Liver (tissue), 3 donors: ENCODE measurements around the gene COL4A1.

Source experiments
- SP1 ChIP-seq: IDR thresholded peaks from 2 replicates; pipeline ENCODE4 v1.6.1; 2018; ENCODE audit warnings: antibody characterized with exemption, mild to moderate bottlenecking
- TF ChIP-seq, protein P1 (sequence below): fragments of 150-350 bp; IDR thresholded peaks from 2 replicates; pipeline ENCODE4 v1.5.1; 2017; ENCODE audit warnings: improper control_type of control experiment, low read depth, low read length; ENCODE audit not compliant: missing input control
- TF ChIP-seq, protein P2 (sequence below): IDR thresholded peaks from 2 replicates; pipeline ENCODE4 v1.6.1; 2016; ENCODE audit warnings: antibody characterized with exemption
- TF ChIP-seq, protein P3 (sequence below): IDR thresholded peaks from 2 replicates; pipeline ENCODE4 v1.6.1; 2016; ENCODE audit warnings: antibody characterized with exemption, mild to moderate bottlenecking
- donor health status: healthy.
- donor health status: healthy.

DNA sequence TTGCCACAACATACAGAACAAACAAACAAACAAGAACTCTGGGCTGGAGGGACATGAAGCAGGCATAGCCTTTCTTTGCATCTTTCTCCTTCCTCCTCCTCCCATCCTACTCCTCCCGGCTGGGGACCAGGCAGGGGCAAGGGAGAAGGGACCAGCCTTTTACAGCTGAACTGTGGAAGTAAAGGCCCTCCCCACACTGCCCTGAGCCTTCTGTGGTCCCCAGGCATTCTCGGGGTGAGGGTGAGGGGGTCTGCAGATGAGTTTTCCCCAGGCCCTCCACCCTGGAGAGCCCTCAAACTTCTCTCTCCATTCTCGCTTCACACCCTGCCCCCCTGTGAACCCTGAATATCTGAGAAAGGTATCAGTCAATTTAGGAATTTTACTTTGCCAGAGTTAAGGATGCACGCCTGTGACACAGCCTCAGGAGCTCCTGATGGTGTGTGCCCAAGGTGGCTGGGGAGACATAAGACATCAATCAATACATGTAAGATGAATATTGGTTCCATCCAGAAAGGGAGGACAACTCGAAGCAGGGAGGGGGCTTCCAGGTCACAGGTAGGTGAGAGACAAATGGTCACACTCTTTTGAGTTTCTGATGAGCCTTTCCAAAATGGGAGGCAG lies 170.9 kb downstream of the COL4A1 start:
- TF ChIP-seq, protein P1, sequence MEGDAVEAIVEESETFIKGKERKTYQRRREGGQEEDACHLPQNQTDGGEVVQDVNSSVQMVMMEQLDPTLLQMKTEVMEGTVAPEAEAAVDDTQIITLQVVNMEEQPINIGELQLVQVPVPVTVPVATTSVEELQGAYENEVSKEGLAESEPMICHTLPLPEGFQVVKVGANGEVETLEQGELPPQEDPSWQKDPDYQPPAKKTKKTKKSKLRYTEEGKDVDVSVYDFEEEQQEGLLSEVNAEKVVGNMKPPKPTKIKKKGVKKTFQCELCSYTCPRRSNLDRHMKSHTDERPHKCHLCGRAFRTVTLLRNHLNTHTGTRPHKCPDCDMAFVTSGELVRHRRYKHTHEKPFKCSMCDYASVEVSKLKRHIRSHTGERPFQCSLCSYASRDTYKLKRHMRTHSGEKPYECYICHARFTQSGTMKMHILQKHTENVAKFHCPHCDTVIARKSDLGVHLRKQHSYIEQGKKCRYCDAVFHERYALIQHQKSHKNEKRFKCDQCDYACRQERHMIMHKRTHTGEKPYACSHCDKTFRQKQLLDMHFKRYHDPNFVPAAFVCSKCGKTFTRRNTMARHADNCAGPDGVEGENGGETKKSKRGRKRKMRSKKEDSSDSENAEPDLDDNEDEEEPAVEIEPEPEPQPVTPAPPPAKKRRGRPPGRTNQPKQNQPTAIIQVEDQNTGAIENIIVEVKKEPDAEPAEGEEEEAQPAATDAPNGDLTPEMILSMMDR: no peak
- TF ChIP-seq, protein P2, sequence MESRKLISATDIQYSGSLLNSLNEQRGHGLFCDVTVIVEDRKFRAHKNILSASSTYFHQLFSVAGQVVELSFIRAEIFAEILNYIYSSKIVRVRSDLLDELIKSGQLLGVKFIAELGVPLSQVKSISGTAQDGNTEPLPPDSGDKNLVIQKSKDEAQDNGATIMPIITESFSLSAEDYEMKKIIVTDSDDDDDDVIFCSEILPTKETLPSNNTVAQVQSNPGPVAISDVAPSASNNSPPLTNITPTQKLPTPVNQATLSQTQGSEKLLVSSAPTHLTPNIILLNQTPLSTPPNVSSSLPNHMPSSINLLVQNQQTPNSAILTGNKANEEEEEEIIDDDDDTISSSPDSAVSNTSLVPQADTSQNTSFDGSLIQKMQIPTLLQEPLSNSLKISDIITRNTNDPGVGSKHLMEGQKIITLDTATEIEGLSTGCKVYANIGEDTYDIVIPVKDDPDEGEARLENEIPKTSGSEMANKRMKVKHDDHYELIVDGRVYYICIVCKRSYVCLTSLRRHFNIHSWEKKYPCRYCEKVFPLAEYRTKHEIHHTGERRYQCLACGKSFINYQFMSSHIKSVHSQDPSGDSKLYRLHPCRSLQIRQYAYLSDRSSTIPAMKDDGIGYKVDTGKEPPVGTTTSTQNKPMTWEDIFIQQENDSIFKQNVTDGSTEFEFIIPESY: no peak
- no peak for TF ChIP-seq SP1
- TF ChIP-seq, protein P3, sequence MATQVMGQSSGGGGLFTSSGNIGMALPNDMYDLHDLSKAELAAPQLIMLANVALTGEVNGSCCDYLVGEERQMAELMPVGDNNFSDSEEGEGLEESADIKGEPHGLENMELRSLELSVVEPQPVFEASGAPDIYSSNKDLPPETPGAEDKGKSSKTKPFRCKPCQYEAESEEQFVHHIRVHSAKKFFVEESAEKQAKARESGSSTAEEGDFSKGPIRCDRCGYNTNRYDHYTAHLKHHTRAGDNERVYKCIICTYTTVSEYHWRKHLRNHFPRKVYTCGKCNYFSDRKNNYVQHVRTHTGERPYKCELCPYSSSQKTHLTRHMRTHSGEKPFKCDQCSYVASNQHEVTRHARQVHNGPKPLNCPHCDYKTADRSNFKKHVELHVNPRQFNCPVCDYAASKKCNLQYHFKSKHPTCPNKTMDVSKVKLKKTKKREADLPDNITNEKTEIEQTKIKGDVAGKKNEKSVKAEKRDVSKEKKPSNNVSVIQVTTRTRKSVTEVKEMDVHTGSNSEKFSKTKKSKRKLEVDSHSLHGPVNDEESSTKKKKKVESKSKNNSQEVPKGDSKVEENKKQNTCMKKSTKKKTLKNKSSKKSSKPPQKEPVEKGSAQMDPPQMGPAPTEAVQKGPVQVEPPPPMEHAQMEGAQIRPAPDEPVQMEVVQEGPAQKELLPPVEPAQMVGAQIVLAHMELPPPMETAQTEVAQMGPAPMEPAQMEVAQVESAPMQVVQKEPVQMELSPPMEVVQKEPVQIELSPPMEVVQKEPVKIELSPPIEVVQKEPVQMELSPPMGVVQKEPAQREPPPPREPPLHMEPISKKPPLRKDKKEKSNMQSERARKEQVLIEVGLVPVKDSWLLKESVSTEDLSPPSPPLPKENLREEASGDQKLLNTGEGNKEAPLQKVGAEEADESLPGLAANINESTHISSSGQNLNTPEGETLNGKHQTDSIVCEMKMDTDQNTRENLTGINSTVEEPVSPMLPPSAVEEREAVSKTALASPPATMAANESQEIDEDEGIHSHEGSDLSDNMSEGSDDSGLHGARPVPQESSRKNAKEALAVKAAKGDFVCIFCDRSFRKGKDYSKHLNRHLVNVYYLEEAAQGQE: no peak
